ENCODE results near the gene C7orf33. TPM values are rescaled to one million over a fixed set of nuclear protein-coding genes. Genes with fewer than 3 reads are reported as not detected.
"Not testable (repeated sequence)": the region's sequence is repeated elsewhere in the genome, so short reads cannot be mapped to it uniquely, and the experiment has no call there.

The C7orf33 gene
- polyA plus RNA-seq, 3 donors = 0.05 TPM; not detected in 2

GRCh38 chr7:148571381-148571780 lies 19.2 kb upstream of the C7orf33 start:
- Mint-ChIP-seq H3K4me3 (no peak overlapping the region), H3K36me3 (peaks cover 0 to 4% of the 10 kb centered on the region in 2 donors), H3K27me3 (ENCODE audit: low read depth in 3 of 3) (peaks cover 0 to 4% (median 0%) of the 10 kb centered on the region in 3 donors), H3K4me1 (peaks cover 16% of the 10 kb centered on the region), H3K9me3 (peaks cover 0 to 10% (median 6%) of the 10 kb centered on the region in 7 donors), H3K27ac (no peak overlapping the region)
- Histone ChIP-seq H3K27ac (ENCODE audit: low read depth in 1 of 2, low read length in 2 of 2) (no peak overlapping the region), H3K36me3 (replicated peaks in 1 of 2; ENCODE audit: control insufficient read depth in 1 of 2, insufficient read depth in 2 of 2, low read length in 2 of 2) (no peaks in the 10 kb centered on the region), H3K4me2 (replicated peaks; ENCODE audit: extremely low read depth, low read length, poor library complexity, severe bottlenecking) (no peak overlapping the region), H2AFZ (ENCODE audit: insufficient read depth, low read depth, low read length, poor library complexity, severe bottlenecking) (no peak overlapping the region), H3K79me2 (ENCODE audit: insufficient read depth, low read length) (no peaks in the 10 kb centered on the region), H3K27me3 (ENCODE audit: control insufficient read depth in 2 of 2, insufficient read depth in 2 of 2, low read length in 2 of 2) (no peaks in the 10 kb centered on the region), H3K4me1 (ENCODE audit: control insufficient read depth in 1 of 2, insufficient read depth in 2 of 2, low read length in 2 of 2) (peaks cover 10 to 11% of the 10 kb centered on the region in 2 donors), H3K4me3 (replicated peaks in 1 of 3; ENCODE audit: low read depth in 2 of 3, low read length in 3 of 3) (no peak overlapping the region), H4K20me1 (ENCODE audit: insufficient read depth, low read length) (no peaks in the 10 kb centered on the region), H3K9me3 (replicated peaks in 1 of 2; ENCODE audit: control insufficient read depth in 1 of 2, insufficient read depth in 1 of 2, low read length in 2 of 2) (peaks cover 0 to 4% of the 10 kb centered on the region in 2 donors), H3K9ac (ENCODE audit: insufficient read depth, low read length, poor library complexity, severe bottlenecking) (no peak overlapping the region)
- WGBS (ENCODE audit: insufficient coverage) = 91% methylated on average over 6 of the region's 9 CpGs
- TF ChIP-seq CTCF (IDR thresholded peaks at IDR 0.05) = no peak
- DNase-seq = no peak
- intact Hi-C loops (cut with micrococcal nuclease) = no loop called here

GRCh38 chr7:148572067-148572522 lies 18.5 kb upstream of the C7orf33 start:
- peaks cover 10 to 11% of the 10 kb centered on the region in 2 donors for H3K4me1 ChIP-seq (ENCODE audit: control insufficient read depth in 1 of 2, insufficient read depth in 2 of 2, low read length in 2 of 2)
- Mint-ChIP-seq H3K27ac (no peak overlapping the region), H3K36me3 (peaks cover 0 to 4% of the 10 kb centered on the region in 2 donors), H3K4me1 (peaks cover 18% of the 10 kb centered on the region), H3K27me3 (ENCODE audit: low read depth in 3 of 3) (peaks cover 0 to 4% (median 0%) of the 10 kb centered on the region in 3 donors), H3K4me3 (no peak overlapping the region), H3K9me3 (peaks cover 0 to 10% (median 6%) of the 10 kb centered on the region in 7 donors)
- intact Hi-C loops (cut with micrococcal nuclease) = no loop called here
- 100% methylated on average over 3 of the region's 9 CpGs for WGBS (ENCODE audit: insufficient coverage)
- H3K4me2 ChIP-seq (replicated peaks; ENCODE audit: extremely low read depth, low read length, poor library complexity, severe bottlenecking) = no peak overlapping the region
- no peaks in the 10 kb centered on the region for H3K27me3 ChIP-seq (ENCODE audit: control insufficient read depth in 2 of 2, insufficient read depth in 2 of 2, low read length in 2 of 2)
- H3K9me3 ChIP-seq (replicated peaks in 1 of 2; ENCODE audit: control insufficient read depth in 1 of 2, insufficient read depth in 1 of 2, low read length in 2 of 2) = peaks cover 0 to 4% of the 10 kb centered on the region in 2 donors
- no peaks in the 10 kb centered on the region for H3K79me2 ChIP-seq (ENCODE audit: insufficient read depth, low read length)
- no peaks in the 10 kb centered on the region for H3K36me3 ChIP-seq (replicated peaks in 1 of 2; ENCODE audit: control insufficient read depth in 1 of 2, insufficient read depth in 2 of 2, low read length in 2 of 2)
- H4K20me1 ChIP-seq (ENCODE audit: insufficient read depth, low read length) = no peaks in the 10 kb centered on the region
- no peak overlapping the region for H2AFZ ChIP-seq (ENCODE audit: insufficient read depth, low read depth, low read length, poor library complexity, severe bottlenecking)
- H3K9ac ChIP-seq (ENCODE audit: insufficient read depth, low read length, poor library complexity, severe bottlenecking) = no peak overlapping the region
- H3K4me3 ChIP-seq (replicated peaks in 1 of 3; ENCODE audit: low read depth in 2 of 3, low read length in 3 of 3) = no peak overlapping the region
- H3K27ac ChIP-seq (ENCODE audit: low read depth in 1 of 2, low read length in 2 of 2) = no peak overlapping the region
- TF ChIP-seq CTCF (IDR thresholded peaks at IDR 0.05) = no peak
- no peak for DNase-seq

- peaks cover 18% of the 10 kb centered on the region for H3K4me1 Mint-ChIP-seq
- intact Hi-C loops (cut with micrococcal nuclease); H3K4me2 ChIP-seq (replicated peaks; ENCODE audit: extremely low read depth, low read length, poor library complexity, severe bottlenecking); H2AFZ ChIP-seq (ENCODE audit: insufficient read depth, low read depth, low read length, poor library complexity, severe bottlenecking); H3K9me3 ChIP-seq (replicated peaks in 1 of 2; ENCODE audit: control insufficient read depth in 1 of 2, insufficient read depth in 1 of 2, low read length in 2 of 2); H3K27me3 ChIP-seq (ENCODE audit: control insufficient read depth in 2 of 2, insufficient read depth in 2 of 2, low read length in 2 of 2); H3K36me3 ChIP-seq (replicated peaks in 1 of 2; ENCODE audit: control insufficient read depth in 1 of 2, insufficient read depth in 2 of 2, low read length in 2 of 2); H3K27me3 Mint-ChIP-seq (ENCODE audit: low read depth in 3 of 3); H3K9me3 Mint-ChIP-seq; H3K27ac Mint-ChIP-seq; H3K36me3 Mint-ChIP-seq; H4K20me1 ChIP-seq (ENCODE audit: insufficient read depth, low read length); H3K4me3 Mint-ChIP-seq; H3K79me2 ChIP-seq (ENCODE audit: insufficient read depth, low read length); DNase-seq; H3K9ac ChIP-seq (ENCODE audit: insufficient read depth, low read length, poor library complexity, severe bottlenecking); H3K27ac ChIP-seq (ENCODE audit: low read depth in 1 of 2, low read length in 2 of 2); H3K4me3 ChIP-seq (replicated peaks in 1 of 3; ENCODE audit: low read depth in 2 of 3, low read length in 3 of 3): not testable (repeated sequence)
- peaks cover 10 to 11% of the 10 kb centered on the region in 2 donors for H3K4me1 ChIP-seq (ENCODE audit: control insufficient read depth in 1 of 2, insufficient read depth in 2 of 2, low read length in 2 of 2)
Observed at GRCh38 chr7:148573581-148573980, 17.0 kb upstream of the C7orf33 start.

Measured in CD14-positive monocyte (primary cell).